Panc1 (cell line): ENCODE data around the gene PEDS1. TPM values are rescaled to one million over a fixed set of nuclear protein-coding genes. Genes with fewer than 3 reads are reported as not detected.

ENCODE experiments used
- ATAC-seq: fragments of 200-7000 bp; cut with Tn5 transposase; 2 replicates; pipeline ENCODE4 v1.9.1; 2020; ENCODE audit warnings: mild to moderate bottlenecking, moderate library complexity
- BruUV-seq: library from RNA; stranded (reverse); fragments of 400-500 nt; replicated peaks from 2 replicates; lab custom pipeline; 2021; lab: Mats Ljungman, UMichigan
- CTCF ChIA-PET: fragments of 300-600 bp; sonication (Branson Sonifier 250); formaldehyde crosslinking; loops from one replicate; lab custom pipeline; 2022; ENCODE audit warnings: antibody characterized with exemption; lab: Charles Lee
- POLR2A ChIA-PET: fragments of 300-600 bp; sonication (Branson Sonifier 250); formaldehyde crosslinking; loops from one replicate; lab custom pipeline; 2022; ENCODE audit warnings: antibody characterized with exemption; lab: Charles Lee
- DNase-seq: peaks from one replicate; pipeline ENCODE4 v3.0.0-alpha.2; 2010; ENCODE audit warnings: low read depth, low spot score
- H3K27ac ChIP-seq: 2 replicates; pipeline ENCODE4 v1.5.1; 2011; ENCODE audit warnings: mild to moderate bottlenecking, low read length, inconsistent platforms
- H3K27me3 ChIP-seq: fragments of 200-500 bp; sonication (Bioruptor generic); 2 replicates; pipeline ENCODE4 v1.6.0; 2014; ENCODE audit warnings: low read length, inconsistent platforms; ENCODE audit not compliant: control insufficient read depth, insufficient read depth
- H3K36me3 ChIP-seq: fragments of 200-500 bp; sonication (Bioruptor generic); 2 replicates; pipeline ENCODE4 v1.5.1; 2014; ENCODE audit warnings: inconsistent platforms, mild to moderate bottlenecking, low read length, moderate library complexity; ENCODE audit not compliant: control insufficient read depth, insufficient read depth
- H3K4me1 ChIP-seq: 2 replicates; pipeline ENCODE4 v1.5.1; 2011; ENCODE audit warnings: inconsistent platforms, mild to moderate bottlenecking, low read length, moderate library complexity; ENCODE audit not compliant: control insufficient read depth, insufficient read depth
- H3K4me3 ChIP-seq, 2 experiments: 2 replicates each; pipeline ENCODE4 v1.5.1; 2011 to 2012; ENCODE audit warnings: low read depth in 2 of 2, low read length in 2 of 2, mild to moderate bottlenecking in 2 of 2, inconsistent platforms in 1 of 2, moderate library complexity in 1 of 2
- H3K9me3 ChIP-seq: fragments of 200-500 bp; sonication (Bioruptor generic); 2 replicates; pipeline ENCODE4 v1.5.1; 2014; ENCODE audit warnings: low read depth, mild to moderate bottlenecking, inconsistent platforms, low read length, moderate library complexity; ENCODE audit not compliant: control insufficient read depth, insufficient read depth
- POLR2AphosphoS5 ChIP-seq: IDR thresholded peaks from 2 replicates; pipeline ENCODE4 v1.6.1; 2012; ENCODE audit warnings: mild to moderate bottlenecking, low read depth, low read length, moderate library complexity
- SIN3A ChIP-seq: IDR thresholded peaks from 2 replicates; pipeline ENCODE4 v1.6.1; 2012; ENCODE audit warnings: low read depth, mild to moderate bottlenecking, low read length, moderate library complexity, borderline replicate concordance; ENCODE audit not compliant: insufficient read depth
- TCF7L2 ChIP-seq: IDR thresholded peaks from 2 replicates; pipeline ENCODE4 v1.6.1; 2011; ENCODE audit warnings: mild to moderate bottlenecking, low read depth, low read length, inconsistent platforms
- in situ Hi-C: cut with HindIII; loops from 2 replicates; pipeline ENCODE4 v1.10.0; 2016; ENCODE audit warnings: low sequenced_read_pairs, low pct_unique_long_range_greater_than_20kb
- intact Hi-C: fragments of 100-400 bp; cut with micrococcal nuclease; formaldehyde crosslinking; loops from one replicate; pipeline ENCODE4 v1.10.0; 2022; ENCODE audit not compliant: unreplicated experiment
- total RNA-seq: library from RNA; stranded (reverse); gene quantifications from one replicate; pipeline ENCODE4 v1.2.1, GENCODE V29; 2021; ENCODE audit not compliant: unreplicated experiment
- TF ChIP-seq, protein P1 (sequence below), 2 experiments: IDR thresholded peaks; 2 replicates each; pipeline ENCODE4 v1.6.1; 2011 to 2012; ENCODE audit warnings: low read depth in 2 of 2, control low read depth in 1 of 2, low read length in 1 of 2, mild to moderate bottlenecking in 1 of 2, moderate library complexity in 1 of 2; ENCODE audit not compliant: insufficient read depth in 1 of 2
- TF ChIP-seq, protein P2 (sequence below): fragments of 450-650 bp; IDR thresholded peaks from 2 replicates; pipeline ENCODE4 v1.5.1; 2017; ENCODE audit warnings: mild to moderate bottlenecking

Gene PEDS1
- total RNA-seq, 1 experiment from 2014 or later, result 88.9 TPM

DNA sequence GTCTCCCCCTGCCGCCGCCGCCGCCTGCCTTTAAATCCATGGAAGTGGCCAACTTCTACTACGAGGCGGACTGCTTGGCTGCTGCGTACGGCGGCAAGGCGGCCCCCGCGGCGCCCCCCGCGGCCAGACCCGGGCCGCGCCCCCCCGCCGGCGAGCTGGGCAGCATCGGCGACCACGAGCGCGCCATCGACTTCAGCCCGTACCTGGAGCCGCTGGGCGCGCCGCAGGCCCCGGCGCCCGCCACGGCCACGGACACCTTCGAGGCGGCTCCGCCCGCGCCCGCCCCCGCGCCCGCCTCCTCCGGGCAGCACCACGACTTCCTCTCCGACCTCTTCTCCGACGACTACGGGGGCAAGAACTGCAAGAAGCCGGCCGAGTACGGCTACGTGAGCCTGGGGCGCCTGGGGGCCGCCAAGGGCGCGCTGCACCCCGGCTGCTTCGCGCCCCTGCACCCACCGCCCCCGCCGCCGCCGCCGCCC is 37.6 kb upstream of the PEDS1 start:
- no peak overlapping the region for H3K27ac ChIP-seq
- no peaks in the 10 kb centered on the region for H3K27me3 ChIP-seq
- ATAC-seq (peak; percentile 59), DNase-seq (no peak)
- ChIA-PET POLR2A (interaction anchor here (0.6 to 0.7 kb wide), 2 partner anchors 33 to 480 kb away, joined by 3 to 6 read pairs; no protein-coding TSS in a partner anchor), CTCF (interaction anchor here (0.6 to 0.7 kb wide), 2 partner anchors 122 to 273 kb away, joined by 5 read pairs; no protein-coding TSS in a partner anchor)
- intact Hi-C loops (no loop called here), in situ Hi-C loops (no loop called here)
- TF ChIP-seq, protein P1, sequence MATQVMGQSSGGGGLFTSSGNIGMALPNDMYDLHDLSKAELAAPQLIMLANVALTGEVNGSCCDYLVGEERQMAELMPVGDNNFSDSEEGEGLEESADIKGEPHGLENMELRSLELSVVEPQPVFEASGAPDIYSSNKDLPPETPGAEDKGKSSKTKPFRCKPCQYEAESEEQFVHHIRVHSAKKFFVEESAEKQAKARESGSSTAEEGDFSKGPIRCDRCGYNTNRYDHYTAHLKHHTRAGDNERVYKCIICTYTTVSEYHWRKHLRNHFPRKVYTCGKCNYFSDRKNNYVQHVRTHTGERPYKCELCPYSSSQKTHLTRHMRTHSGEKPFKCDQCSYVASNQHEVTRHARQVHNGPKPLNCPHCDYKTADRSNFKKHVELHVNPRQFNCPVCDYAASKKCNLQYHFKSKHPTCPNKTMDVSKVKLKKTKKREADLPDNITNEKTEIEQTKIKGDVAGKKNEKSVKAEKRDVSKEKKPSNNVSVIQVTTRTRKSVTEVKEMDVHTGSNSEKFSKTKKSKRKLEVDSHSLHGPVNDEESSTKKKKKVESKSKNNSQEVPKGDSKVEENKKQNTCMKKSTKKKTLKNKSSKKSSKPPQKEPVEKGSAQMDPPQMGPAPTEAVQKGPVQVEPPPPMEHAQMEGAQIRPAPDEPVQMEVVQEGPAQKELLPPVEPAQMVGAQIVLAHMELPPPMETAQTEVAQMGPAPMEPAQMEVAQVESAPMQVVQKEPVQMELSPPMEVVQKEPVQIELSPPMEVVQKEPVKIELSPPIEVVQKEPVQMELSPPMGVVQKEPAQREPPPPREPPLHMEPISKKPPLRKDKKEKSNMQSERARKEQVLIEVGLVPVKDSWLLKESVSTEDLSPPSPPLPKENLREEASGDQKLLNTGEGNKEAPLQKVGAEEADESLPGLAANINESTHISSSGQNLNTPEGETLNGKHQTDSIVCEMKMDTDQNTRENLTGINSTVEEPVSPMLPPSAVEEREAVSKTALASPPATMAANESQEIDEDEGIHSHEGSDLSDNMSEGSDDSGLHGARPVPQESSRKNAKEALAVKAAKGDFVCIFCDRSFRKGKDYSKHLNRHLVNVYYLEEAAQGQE (IDR thresholded peaks at IDR 0.05; ENCODE audit: insufficient read depth in 1 of 2, low read depth in 2 of 2, low read length in 1 of 2), result no peak
- TF ChIP-seq POLR2AphosphoS5, result no peak
- TF ChIP-seq, protein P2, sequence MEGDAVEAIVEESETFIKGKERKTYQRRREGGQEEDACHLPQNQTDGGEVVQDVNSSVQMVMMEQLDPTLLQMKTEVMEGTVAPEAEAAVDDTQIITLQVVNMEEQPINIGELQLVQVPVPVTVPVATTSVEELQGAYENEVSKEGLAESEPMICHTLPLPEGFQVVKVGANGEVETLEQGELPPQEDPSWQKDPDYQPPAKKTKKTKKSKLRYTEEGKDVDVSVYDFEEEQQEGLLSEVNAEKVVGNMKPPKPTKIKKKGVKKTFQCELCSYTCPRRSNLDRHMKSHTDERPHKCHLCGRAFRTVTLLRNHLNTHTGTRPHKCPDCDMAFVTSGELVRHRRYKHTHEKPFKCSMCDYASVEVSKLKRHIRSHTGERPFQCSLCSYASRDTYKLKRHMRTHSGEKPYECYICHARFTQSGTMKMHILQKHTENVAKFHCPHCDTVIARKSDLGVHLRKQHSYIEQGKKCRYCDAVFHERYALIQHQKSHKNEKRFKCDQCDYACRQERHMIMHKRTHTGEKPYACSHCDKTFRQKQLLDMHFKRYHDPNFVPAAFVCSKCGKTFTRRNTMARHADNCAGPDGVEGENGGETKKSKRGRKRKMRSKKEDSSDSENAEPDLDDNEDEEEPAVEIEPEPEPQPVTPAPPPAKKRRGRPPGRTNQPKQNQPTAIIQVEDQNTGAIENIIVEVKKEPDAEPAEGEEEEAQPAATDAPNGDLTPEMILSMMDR, result no peak
- no peak for TF ChIP-seq TCF7L2
- TF ChIP-seq SIN3A, result no peak
- no peaks in the 10 kb centered on the region for H3K9me3 ChIP-seq
- peaks cover 2% of the 10 kb centered on the region; the same call in 1 of the 2 replicates for H3K36me3 ChIP-seq
- peak overlapping the region; percentile 89 to 97 for H3K4me3 ChIP-seq
- peaks cover 48% of the 10 kb centered on the region for H3K4me1 ChIP-seq
- BruUV-seq, result no TSS peak

DNA sequence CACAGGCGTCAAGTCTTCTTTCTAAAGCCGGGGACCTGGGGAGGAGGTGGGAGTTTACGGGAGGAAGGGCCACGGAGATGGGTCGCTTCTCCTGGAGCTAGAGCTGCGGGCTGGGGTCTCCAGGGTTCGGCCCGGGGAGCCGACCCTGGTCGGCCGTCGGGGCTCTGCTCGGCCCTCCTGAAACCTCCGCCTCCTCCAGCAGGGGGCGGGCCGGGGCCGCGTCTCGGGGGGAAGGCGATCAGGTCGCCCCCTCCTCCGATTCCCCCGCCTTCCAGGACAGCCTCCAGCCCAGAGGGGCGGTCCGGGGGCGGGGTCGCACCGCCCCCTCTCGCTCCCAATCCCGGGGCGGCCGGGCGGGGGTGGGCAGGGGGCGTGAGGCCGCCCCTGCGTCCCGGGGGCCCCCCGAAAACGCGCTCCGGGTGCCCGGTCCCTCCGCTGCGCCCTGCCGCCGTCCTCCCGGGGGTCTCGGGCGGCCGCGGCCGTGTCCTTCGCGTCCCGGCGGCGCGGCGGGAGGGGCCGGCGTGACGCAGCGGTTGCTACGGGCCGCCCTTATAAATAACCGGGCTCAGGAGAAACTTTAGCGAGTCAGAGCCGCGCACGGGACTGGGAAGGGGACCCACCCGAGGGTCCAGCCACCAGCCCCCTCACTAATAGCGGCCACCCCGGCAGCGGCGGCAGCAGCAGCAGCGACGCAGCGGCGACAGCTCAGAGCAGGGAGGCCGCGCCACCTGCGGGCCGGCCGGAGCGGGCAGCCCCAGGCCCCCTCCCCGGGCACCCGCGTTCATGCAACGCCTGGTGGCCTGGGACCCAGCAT is 36.9 kb upstream of the PEDS1 start, which contains the start of gene CEBPB:
Gene CEBPB (plus strand): TSS at position 580 of the 814 bp plus-strand sequence. CDS start 204 bp downstream, at position 784.
- in situ Hi-C loops, result no loop called here
- intact Hi-C loops, result loop anchor here (1.0 kb wide), 1 partner anchor 274 kb away; no protein-coding TSS in a partner anchor
- Histone ChIP-seq H3K9me3 (no peaks in the 10 kb centered on the region), H3K4me3 (peak within 1 kb of the TSS; percentile 89 to 97), H3K27ac (peak within 1 kb of the TSS; percentile 63), H3K36me3 (peaks cover 2% of the 10 kb centered on the region; the same call in 1 of the 2 replicates), H3K4me1 (peaks cover 42% of the 10 kb centered on the region), H3K27me3 (no peaks in the 10 kb centered on the region)
- no TSS peak for BruUV-seq
- CTCF ChIA-PET, result no interaction called here
- TF ChIP-seq, protein P2, result peak; percentile 83
- TF ChIP-seq POLR2AphosphoS5 (peak; percentile 98), TCF7L2 (no peak), SIN3A (peak; percentile 86; the same call in 1 of the 2 replicates)
- POLR2A ChIA-PET, result interaction anchor here (0.7 kb wide), 1 partner anchor 479 kb away, joined by 6 read pairs; no protein-coding TSS in a partner anchor
- peak; percentile 75 for ATAC-seq
- DNase-seq, result no peak
